B cell (primary cell): ENCODE measurements around the gene TRIOBP. TPM values are rescaled to one million over a fixed set of nuclear protein-coding genes. Genes with fewer than 3 reads are reported as not detected.

ENCODE experiments used
- ATAC-seq: fragments of 200-7000 bp; cut with Tn5 transposase; one replicate; pipeline ENCODE4 v1.10.0; 2021; ENCODE audit warnings: low read depth, mild to moderate bottlenecking, moderate number of reproducible peaks, moderate library complexity
- CTCF ChIA-PET: fragments of 350-600 bp; sonication (Branson Sonifier 250); formaldehyde crosslinking; loops from one replicate; lab custom pipeline; 2021; ENCODE audit warnings: antibody characterized with exemption, inconsistent platforms; lab: Charles Lee
- POLR2A ChIA-PET: fragments of 350-600 bp; sonication (Branson Sonifier 250); formaldehyde crosslinking; loops from one replicate; lab custom pipeline; 2021; ENCODE audit warnings: antibody characterized with exemption; lab: Charles Lee
- DNase-seq: peaks from one replicate; pipeline ENCODE4 v3.0.0; 2013
- H2AFZ ChIP-seq: 2 replicates; pipeline ENCODE4 v1.6.1; 2012; ENCODE audit warnings: mild to moderate bottlenecking, low read depth, low read length; ENCODE audit not compliant: insufficient read depth, poor library complexity, severe bottlenecking
- H3K27ac ChIP-seq, 2 donors: 1 replicate in 1 of 2; 2 replicates in 1 of 2; pipeline ENCODE4 v1.5.1; 2012 to 2013; ENCODE audit warnings: low read length in 2 of 2, mild to moderate bottlenecking in 2 of 2, moderate library complexity in 1 of 2
- H3K27me3 ChIP-seq, 4 experiments: fragments of 200-600 bp in 1 of 4; sonication (generic) in 1 of 4; replicated peaks in 1 of 4; 1 replicate in 2 of 4; 2 replicates in 2 of 4; pipeline versions ENCODE4 v1.6.1 to v1.7.0; 2013 to 2016; ENCODE audit warnings: low read length in 3 of 4, mild to moderate bottlenecking in 2 of 4, mixed read lengths in 1 of 4, moderate library complexity in 1 of 4; ENCODE audit not compliant: insufficient read depth in 4 of 4, control insufficient read depth in 3 of 4; ENCODE audit errors: control extremely low read depth in 1 of 4
- H3K36me3 ChIP-seq, 2 experiments: replicated peaks in 1 of 2; 1 replicate in 1 of 2; 2 replicates in 1 of 2; pipeline versions ENCODE4 v1.6.1 to v1.7.1; 2013; ENCODE audit warnings: low read length in 1 of 2; ENCODE audit not compliant: insufficient read depth in 2 of 2, control insufficient read depth in 1 of 2; ENCODE audit errors: control extremely low read depth in 1 of 2, extremely low read depth in 1 of 2
- H3K4me1 ChIP-seq, 2 donors: fragments of 200-600 bp in 1 of 2; sonication (generic) in 1 of 2; 1 replicate in 1 of 2; 2 replicates in 1 of 2; pipeline versions ENCODE4 v1.5.1 to v1.6.1; 2013 to 2017; ENCODE audit warnings: low read length in 2 of 2; ENCODE audit not compliant: control insufficient read depth in 2 of 2, insufficient read depth in 2 of 2
- H3K4me2 ChIP-seq: replicated peaks from 2 replicates; pipeline ENCODE3; 2012; ENCODE audit warnings: mild to moderate bottlenecking, low read depth, low read length; ENCODE audit not compliant: poor library complexity, severe bottlenecking
- H3K4me3 ChIP-seq, 5 experiments: fragments of 200-600 bp in 1 of 5; sonication (generic) in 1 of 5; 1 replicate in 3 of 5; 2 replicates in 2 of 5; pipeline versions ENCODE4 v1.5.1 to v1.7.0; 2011 to 2016; ENCODE audit warnings: low read length in 4 of 5, mild to moderate bottlenecking in 4 of 5, low read depth in 2 of 5, control low read depth in 1 of 5, moderate library complexity in 1 of 5; ENCODE audit not compliant: insufficient read depth in 1 of 5; ENCODE audit errors: control extremely low read depth in 1 of 5, extremely low read depth in 1 of 5
- H3K79me2 ChIP-seq: fragments of 200-600 bp; sonication (generic); one replicate; pipeline ENCODE4 v1.6.0; 2016; ENCODE audit warnings: low read length; ENCODE audit not compliant: control insufficient read depth, insufficient read depth
- H3K9ac ChIP-seq: fragments of 200-600 bp; sonication (generic); 2 replicates; pipeline ENCODE4 v1.6.1; 2017; ENCODE audit warnings: mild to moderate bottlenecking, low read length, moderate library complexity
- H3K9me3 ChIP-seq, 3 donors: one replicate each; pipeline versions ENCODE4 v1.6.1 to v1.7.1; 2013; ENCODE audit warnings: low read length in 2 of 3; ENCODE audit not compliant: control insufficient read depth in 2 of 3, insufficient read depth in 1 of 3; ENCODE audit errors: control extremely low read depth in 1 of 3
- H4K20me1 ChIP-seq: 2 replicates; pipeline ENCODE4 v1.6.0; 2012; ENCODE audit warnings: mild to moderate bottlenecking, low read length; ENCODE audit not compliant: insufficient read depth, control insufficient read depth, poor library complexity, severe bottlenecking
- H3K27ac Mint-ChIP-seq: one replicate; pipeline ENCODE4 v1.8.0; 2021; ENCODE audit warnings: mixed read lengths
- H3K27me3 Mint-ChIP-seq: one replicate; pipeline ENCODE4 v1.8.0; 2021; ENCODE audit warnings: mixed read lengths
- H3K4me1 Mint-ChIP-seq: one replicate; pipeline ENCODE4 v1.8.0; 2021; ENCODE audit warnings: mixed read lengths
- H3K4me3 Mint-ChIP-seq: one replicate; pipeline ENCODE4 v1.8.0; 2021; ENCODE audit warnings: mixed read lengths
- H3K9me3 Mint-ChIP-seq: one replicate; pipeline ENCODE4 v1.8.0; 2022; ENCODE audit warnings: mixed read lengths; ENCODE audit not compliant: insufficient read depth
- EZH2 ChIP-seq: IDR thresholded peaks from 2 replicates; pipeline ENCODE4 v1.6.1; 2012; ENCODE audit warnings: borderline replicate concordance, low read depth, mild to moderate bottlenecking, moderate library complexity, low read length; ENCODE audit not compliant: insufficient read depth, poor library complexity, severe bottlenecking
- WGBS: methylation state at CpG from one replicate; pipeline ENCODE4 v1.1.5; 2013; ENCODE audit warnings: missing lambda C conversion rate; ENCODE audit not compliant: insufficient coverage; 5-methylcytosine and 5-hydroxymethylcytosine counted together
- intact Hi-C: fragments of 100-400 bp; cut with micrococcal nuclease; formaldehyde crosslinking; loops from one replicate; pipeline ENCODE4 v1.10.0; 2022
- polyA plus RNA-seq: library from polyadenylated mRNA; depleted of rRNA; stranded (reverse); fragments of >200 nt; gene quantifications from 2 replicates; pipeline ENCODE4 v1.2.3, GENCODE V29; 2012
- total RNA-seq, 2 donors: library from RNA; stranded (reverse); fragments of 120-200 nt in 1 of 2; gene quantifications; 1 replicate in 1 of 2; 2 replicates in 1 of 2; pipeline versions ENCODE4 v1.2.3 to v1.2.4, GENCODE V29; 2013 to 2022
- TF ChIP-seq, protein P1 (sequence below): fragments of 200-600 bp; IDR thresholded peaks from one replicate; pipeline ENCODE4 v1.8.0; 2022; ENCODE audit warnings: antibody characterized with exemption, mild to moderate bottlenecking

Gene TRIOBP
- total and polyA plus RNA-seq, 2 donors (not counting 1 experiment from before 2014, with no cell fraction given) = 26.8 to 47.5 TPM

DNA sequence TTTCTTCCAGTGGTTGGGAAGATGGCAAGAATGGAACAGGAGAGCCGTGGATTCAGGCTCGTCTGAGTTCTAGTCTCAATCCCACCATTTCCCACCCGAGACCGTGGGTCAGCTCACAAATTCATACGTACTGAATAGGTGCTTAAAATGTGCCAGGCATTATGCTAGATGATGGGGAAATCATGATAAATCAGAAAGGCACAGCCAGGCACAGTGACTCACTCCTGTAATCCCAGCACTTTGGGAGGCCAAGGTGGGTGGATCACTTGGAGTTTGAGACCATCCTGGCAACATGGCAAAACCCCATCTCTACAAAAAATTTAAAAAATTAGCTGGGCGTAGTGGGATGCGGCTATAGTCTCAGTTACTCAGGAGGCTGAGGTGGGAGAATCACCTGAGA lies 7.1 kb downstream of the TRIOBP start:
- no peaks in the 10 kb centered on the region for H4K20me1 ChIP-seq
- TF ChIP-seq, protein P1, sequence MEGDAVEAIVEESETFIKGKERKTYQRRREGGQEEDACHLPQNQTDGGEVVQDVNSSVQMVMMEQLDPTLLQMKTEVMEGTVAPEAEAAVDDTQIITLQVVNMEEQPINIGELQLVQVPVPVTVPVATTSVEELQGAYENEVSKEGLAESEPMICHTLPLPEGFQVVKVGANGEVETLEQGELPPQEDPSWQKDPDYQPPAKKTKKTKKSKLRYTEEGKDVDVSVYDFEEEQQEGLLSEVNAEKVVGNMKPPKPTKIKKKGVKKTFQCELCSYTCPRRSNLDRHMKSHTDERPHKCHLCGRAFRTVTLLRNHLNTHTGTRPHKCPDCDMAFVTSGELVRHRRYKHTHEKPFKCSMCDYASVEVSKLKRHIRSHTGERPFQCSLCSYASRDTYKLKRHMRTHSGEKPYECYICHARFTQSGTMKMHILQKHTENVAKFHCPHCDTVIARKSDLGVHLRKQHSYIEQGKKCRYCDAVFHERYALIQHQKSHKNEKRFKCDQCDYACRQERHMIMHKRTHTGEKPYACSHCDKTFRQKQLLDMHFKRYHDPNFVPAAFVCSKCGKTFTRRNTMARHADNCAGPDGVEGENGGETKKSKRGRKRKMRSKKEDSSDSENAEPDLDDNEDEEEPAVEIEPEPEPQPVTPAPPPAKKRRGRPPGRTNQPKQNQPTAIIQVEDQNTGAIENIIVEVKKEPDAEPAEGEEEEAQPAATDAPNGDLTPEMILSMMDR = no peak
- TF ChIP-seq EZH2 = no peak
- no peak overlapping the region for H2AFZ ChIP-seq
- no peak overlapping the region for H3K9ac ChIP-seq
- Mint-ChIP-seq H3K9me3 (no peaks in the 10 kb centered on the region), H3K27me3 (no peaks in the 10 kb centered on the region), H3K27ac (no peak overlapping the region), H3K4me3 (no peak overlapping the region), H3K4me1 (no peaks in the 10 kb centered on the region)
- H3K4me1 ChIP-seq = no peaks in the 10 kb centered on the region
- no peaks in the 10 kb centered on the region for H3K27me3 ChIP-seq
- ATAC-seq = no peak
- WGBS = no CpG with 5 or more reads among the region's 7 CpGs
- no peak overlapping the region for H3K4me2 ChIP-seq
- H3K9me3 ChIP-seq = no peaks in the 10 kb centered on the region
- CTCF ChIA-PET = no interaction called here
- intact Hi-C loops = no loop called here
- no peak overlapping the region for H3K27ac ChIP-seq
- no peaks in the 10 kb centered on the region for H3K79me2 ChIP-seq
- peaks cover 0 to 2% of the 10 kb centered on the region in 2 experiments for H3K36me3 ChIP-seq
- no peak for DNase-seq
- H3K4me3 ChIP-seq = no peak overlapping the region
- POLR2A ChIA-PET = no interaction called here

DNA sequence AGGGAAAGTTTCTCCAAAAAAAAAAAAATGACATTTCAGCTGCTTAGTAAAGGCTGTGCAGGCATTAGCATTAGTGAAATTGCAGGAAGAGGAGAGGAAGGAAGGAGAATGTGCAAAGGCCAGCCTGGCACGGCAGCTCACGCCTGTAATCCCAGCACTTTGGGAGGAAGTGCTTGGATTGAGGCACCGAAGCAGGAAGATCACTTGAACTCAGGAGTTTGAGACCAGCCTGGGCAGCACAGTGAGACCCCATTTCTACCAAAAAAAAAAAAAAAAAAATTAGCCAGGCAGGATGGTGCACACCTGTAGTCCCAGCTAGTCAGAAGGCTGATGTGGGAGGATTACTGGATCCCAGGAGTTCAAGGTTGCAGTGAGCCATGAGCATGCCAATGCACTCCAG lies 7.8 kb downstream of the TRIOBP start:
- Histone ChIP-seq H3K9ac (no peak overlapping the region), H4K20me1 (no peaks in the 10 kb centered on the region), H3K79me2 (no peaks in the 10 kb centered on the region), H3K9me3 (no peaks in the 10 kb centered on the region), H3K4me2 (no peak overlapping the region), H2AFZ (no peak overlapping the region), H3K4me1 (no peaks in the 10 kb centered on the region), H3K27me3 (no peaks in the 10 kb centered on the region), H3K4me3 (no peak overlapping the region), H3K27ac (no peak overlapping the region), H3K36me3 (peaks cover 0 to 2% of the 10 kb centered on the region in 2 experiments)
- POLR2A ChIA-PET = interaction anchor here (0.7 kb wide), 2 partner anchors 10 kb away, joined by 3 to 5 read pairs; no protein-coding TSS in a partner anchor
- no peaks in the 10 kb centered on the region for H3K27me3 Mint-ChIP-seq
- DNase-seq (no peak), ATAC-seq (no peak)
- intact Hi-C loops = no loop called here
- TF ChIP-seq, protein P1 = no peak
- TF ChIP-seq EZH2 = no peak
- no peaks in the 10 kb centered on the region for H3K4me1 Mint-ChIP-seq
- no peak overlapping the region for H3K27ac Mint-ChIP-seq
- no peak overlapping the region for H3K4me3 Mint-ChIP-seq
- CTCF ChIA-PET = interaction anchor here (0.7 kb wide), 1 partner anchor 430 kb away, joined by 3 read pairs; no protein-coding TSS in a partner anchor
- H3K9me3 Mint-ChIP-seq = no peaks in the 10 kb centered on the region
- 68% methylated on average over 3 of the region's 3 CpGs for WGBS
